Neural cell (in vitro differentiated cells): ENCODE measurements around the gene CH25H.

ENCODE experiments used
- CTCF ChIP-seq: fragments of 450-650 bp; IDR thresholded peaks from 2 replicates; pipeline ENCODE4 v1.5.1; 2014; ENCODE audit warnings: antibody characterized with exemption, mild to moderate bottlenecking, moderate library complexity; ENCODE audit not compliant: poor library complexity, severe bottlenecking
- EP300 ChIP-seq: fragments of 450-650 bp; conservative IDR thresholded peaks from 2 replicates; pipeline ENCODE4 v1.6.1; 2014; ENCODE audit warnings: antibody characterized with exemption, mild to moderate bottlenecking, moderate library complexity; ENCODE audit not compliant: poor library complexity, severe bottlenecking
- EZH2 ChIP-seq: fragments of 200-600, 300-800 bp; shearing (Covaris generic), sonication (generic); IDR thresholded peaks from 2 replicates; pipeline ENCODE4 v1.6.1; 2014; ENCODE audit warnings: antibody characterized with exemption, low read length, borderline replicate concordance, mild to moderate bottlenecking; ENCODE audit not compliant: insufficient read depth, poor library complexity, severe bottlenecking
- MXI1 ChIP-seq: fragments of 450-650 bp; conservative IDR thresholded peaks from 2 replicates; pipeline ENCODE4 v1.6.1; 2014; ENCODE audit warnings: antibody characterized with exemption, mild to moderate bottlenecking; ENCODE audit not compliant: poor library complexity, severe bottlenecking
- POLR2AphosphoS5 ChIP-seq: IDR thresholded peaks from 2 replicates; pipeline ENCODE4 v1.6.1; 2012
- RAD21 ChIP-seq: fragments of 450-650 bp; conservative IDR thresholded peaks from 2 replicates; pipeline ENCODE4 v1.6.1; 2014; ENCODE audit warnings: antibody characterized with exemption, mild to moderate bottlenecking, moderate library complexity
- REST ChIP-seq: IDR thresholded peaks from 2 replicates; pipeline ENCODE4 v1.6.1; 2012; ENCODE audit warnings: borderline replicate concordance
- TAF1 ChIP-seq: IDR thresholded peaks from 2 replicates; pipeline ENCODE4 v1.6.1; 2012; ENCODE audit warnings: low read depth

GRCh38 chr10:89164080-89164479 is 43.0 kb downstream of the CH25H start:
- TF ChIP-seq EZH2: no peak
- no peak for TF ChIP-seq CTCF
- TF ChIP-seq POLR2AphosphoS5: no peak
- no peak for TF ChIP-seq EP300
- no peak for TF ChIP-seq TAF1
- TF ChIP-seq REST: no peak
- no peak for TF ChIP-seq MXI1
- no peak for TF ChIP-seq RAD21
